HCT116 (cell line): ENCODE measurements around the gene DNAJC1. TPM values are rescaled to one million over a fixed set of nuclear protein-coding genes. Genes with fewer than 3 reads are reported as not detected.

Experiments used
- ATAC-seq: fragments of 200-7000 bp; cut with Tn5 transposase; 2 replicates; pipeline ENCODE4 v1.9.1; 2020; ENCODE audit warnings: mild to moderate bottlenecking, moderate library complexity
- BruUV-seq: library from RNA; stranded (reverse); fragments of 400-500 nt; replicated peaks from 2 replicates; lab custom pipeline; 2021; lab: Mats Ljungman, UMichigan
- CTCF ChIA-PET: fragments of 300-600 bp; sonication (Branson Sonifier 250); formaldehyde crosslinking; loops from one replicate; lab custom pipeline; 2021; ENCODE audit warnings: antibody characterized with exemption; lab: Charles Lee
- POLR2A ChIA-PET: fragments of 300-600, 350-600 bp; sonication (Branson Sonifier 250); formaldehyde crosslinking; loops from one replicate; lab custom pipeline; 2021; ENCODE audit warnings: antibody characterized with exemption; lab: Charles Lee
- RAD21 ChIA-PET, 2 experiments: fragments of 300-600 bp; sonication (Branson Sonifier 250); formaldehyde crosslinking; loops; one replicate each; lab custom pipeline; 2023; ENCODE audit warnings: low total read pairs in 2 of 2; ENCODE audit not compliant: uncharacterized antibody in 2 of 2, unreplicated experiment in 2 of 2, low non-redundant PET in 1 of 2; lab: Charles Lee
- DNase-seq: peaks from one replicate; pipeline ENCODE4 v3.0.0-alpha.2; 2010; ENCODE audit warnings: low read depth, low spot score
- H2AFZ ChIP-seq: fragments of 200-600 bp; shearing (Covaris generic), sonication (generic); 2 replicates; pipeline ENCODE4 v1.6.1; 2017; ENCODE audit warnings: low read depth, mixed run types, mixed read lengths, antibody characterized with exemption, low read length; ENCODE audit not compliant: poor library complexity, severe bottlenecking
- H3K27ac ChIP-seq: 2 replicates; pipeline ENCODE4 v1.5.1; 2012; ENCODE audit warnings: low read depth, low read length
- H3K27me3 ChIP-seq: fragments of 200-600 bp; sonication (generic); 2 replicates; pipeline ENCODE4 v1.6.1; 2016; ENCODE audit warnings: mixed run types, low read length, mixed read lengths; ENCODE audit not compliant: insufficient read depth
- H3K36me3 ChIP-seq, 2 experiments: fragments of 200-500 bp in 1 of 2; fragments of 200-600 bp in 1 of 2; sonication (Bioruptor generic) in 1 of 2; sonication (generic) in 1 of 2; 2 replicates each; pipeline versions ENCODE4 v1.5.1 to v1.6.1; 2014 to 2016; ENCODE audit warnings: low read length in 2 of 2, inconsistent platforms in 1 of 2, mixed read lengths in 1 of 2, mixed run types in 1 of 2; ENCODE audit not compliant: insufficient read depth in 2 of 2, control insufficient read depth in 1 of 2
- H3K4me1 ChIP-seq, 2 experiments: fragments of 200-600 bp in 1 of 2; sonication (generic) in 1 of 2; 2 replicates each; pipeline versions ENCODE4 v1.5.1 to v1.6.1; 2012 to 2017; ENCODE audit warnings: low read length in 2 of 2, inconsistent platforms in 1 of 2, mild to moderate bottlenecking in 1 of 2, mixed read lengths in 1 of 2, mixed run types in 1 of 2, moderate library complexity in 1 of 2; ENCODE audit not compliant: insufficient read depth in 2 of 2, control insufficient read depth in 1 of 2
- H3K4me2 ChIP-seq: fragments of 200-600 bp; sonication (generic); 2 replicates; pipeline ENCODE4 v1.6.1; 2017; ENCODE audit warnings: mixed run types, low read length, mixed read lengths
- H3K4me3 ChIP-seq, 2 experiments: fragments of 200-600 bp in 1 of 2; sonication (generic) in 1 of 2; replicated peaks in 1 of 2; 2 replicates each; pipeline ENCODE4 v1.5.1; 2011 to 2016; ENCODE audit warnings: low read length in 2 of 2, control low read depth in 1 of 2, low read depth in 1 of 2, mild to moderate bottlenecking in 1 of 2, mixed read lengths in 1 of 2, mixed run types in 1 of 2
- H3K79me2 ChIP-seq: fragments of 200-600 bp; sonication (generic); 2 replicates; pipeline ENCODE4 v1.6.1; 2017; ENCODE audit warnings: mild to moderate bottlenecking, mixed run types, low read length, moderate library complexity, mixed read lengths; ENCODE audit not compliant: insufficient read depth
- H3K9ac ChIP-seq: fragments of 200-600 bp; sonication (generic); 2 replicates; pipeline ENCODE4 v1.6.1; 2016; ENCODE audit warnings: low read length, mixed read lengths
- H3K9me2 ChIP-seq: fragments of 200-600 bp; sonication (generic), shearing (Covaris generic); 2 replicates; pipeline ENCODE4 v1.6.1; 2017; ENCODE audit warnings: mixed run types, mild to moderate bottlenecking, moderate library complexity; ENCODE audit not compliant: insufficient read depth
- H3K9me3 ChIP-seq, 2 experiments: fragments of 200-500 bp in 1 of 2; fragments of 200-600 bp in 1 of 2; sonication (Bioruptor generic) in 1 of 2; sonication (generic) in 1 of 2; 2 replicates each; pipeline ENCODE4 v1.6.1; 2014 to 2017; ENCODE audit warnings: low read length in 2 of 2, mixed read lengths in 2 of 2, inconsistent platforms in 1 of 2, low read depth in 1 of 2, mild to moderate bottlenecking in 1 of 2, mixed run types in 1 of 2, moderate library complexity in 1 of 2; ENCODE audit not compliant: control insufficient read depth in 1 of 2, insufficient read depth in 1 of 2
- H4K20me1 ChIP-seq: fragments of 200-600 bp; sonication (generic), shearing (Covaris generic); 2 replicates; pipeline ENCODE4 v1.6.1; 2017; ENCODE audit warnings: mixed run types, mild to moderate bottlenecking, moderate library complexity; ENCODE audit not compliant: insufficient read depth
- CBX3 ChIP-seq: IDR thresholded peaks from 2 replicates; pipeline ENCODE4 v1.6.1; 2012; ENCODE audit warnings: low read depth
- CEBPB ChIP-seq: IDR thresholded peaks from 2 replicates; pipeline ENCODE4 v1.6.1; 2012; ENCODE audit warnings: low read depth
- EGR1 ChIP-seq: IDR thresholded peaks from 2 replicates; pipeline ENCODE4 v1.6.1; 2012; ENCODE audit warnings: low read depth
- EZH2 ChIP-seq: fragments of 200-600 bp; sonication (generic); IDR thresholded peaks from 2 replicates; pipeline ENCODE4 v1.6.1; 2017; ENCODE audit warnings: antibody characterized with exemption, mixed run types
- EZH2phosphoT487 ChIP-seq: fragments of 200-600 bp; IDR thresholded peaks from 2 replicates; pipeline ENCODE4 v1.6.1; 2018; ENCODE audit warnings: antibody characterized with exemption, borderline replicate concordance
- JUND ChIP-seq: IDR thresholded peaks from 2 replicates; pipeline ENCODE4 v1.6.1; 2012
- POLR2A ChIP-seq: IDR thresholded peaks from 2 replicates; pipeline ENCODE4 v1.7.0; 2011; ENCODE audit warnings: borderline replicate concordance; ENCODE audit not compliant: insufficient read depth, insufficient read length; ENCODE audit errors: extremely low read depth
- POLR2AphosphoS5 ChIP-seq: IDR thresholded peaks from 2 replicates; pipeline ENCODE4 v1.6.1; 2011; ENCODE audit warnings: mild to moderate bottlenecking, low read depth, low read length, moderate library complexity
- RAD21 ChIP-seq: IDR thresholded peaks from 2 replicates; pipeline ENCODE4 v1.6.1; 2012; ENCODE audit warnings: low read depth, mild to moderate bottlenecking
- SP1 ChIP-seq: IDR thresholded peaks from 2 replicates; pipeline ENCODE4 v1.6.1; 2012; ENCODE audit warnings: low read depth
- SRF ChIP-seq: IDR thresholded peaks from 2 replicates; pipeline ENCODE4 v1.6.1; 2012; ENCODE audit warnings: low read depth
- TCF7L2 ChIP-seq: IDR thresholded peaks from 2 replicates; pipeline ENCODE4 v1.7.0; 2011; ENCODE audit warnings: borderline replicate concordance, inconsistent platforms; ENCODE audit not compliant: insufficient read depth, insufficient read length; ENCODE audit errors: extremely low read depth
- YY1 ChIP-seq: IDR thresholded peaks from 2 replicates; pipeline ENCODE4 v1.6.1; 2011; ENCODE audit warnings: low read length, low read depth, moderate library complexity, mild to moderate bottlenecking; ENCODE audit not compliant: insufficient replicate concordance; ENCODE audit errors: extremely low read depth
- ZFX ChIP-seq: fragments of 450-650 bp; IDR thresholded peaks from 2 replicates; pipeline ENCODE4 v1.6.1; 2017
- ZNF274 ChIP-seq: fragments of 200-500 bp; sonication (Bioruptor generic); IDR thresholded peaks from 2 replicates; pipeline ENCODE4 v1.6.1; 2014; ENCODE audit warnings: mild to moderate bottlenecking, low read depth, low read length, inconsistent platforms
- intact Hi-C: fragments of 100-400 bp; cut with micrococcal nuclease; formaldehyde crosslinking; loops from 2 replicates; pipeline ENCODE4 v1.10.0; 2022
- total RNA-seq: library from RNA; stranded (reverse); gene quantifications from one replicate; pipeline ENCODE4 v1.2.1, GENCODE V29; 2021; ENCODE audit not compliant: unreplicated experiment
- TF ChIP-seq, protein P1 (sequence below): IDR thresholded peaks from 2 replicates; pipeline ENCODE4 v1.6.1; 2011; ENCODE audit warnings: mild to moderate bottlenecking, low read length, moderate library complexity; ENCODE audit not compliant: insufficient replicate concordance; ENCODE audit errors: extremely low read depth
- TF ChIP-seq, protein P2 (sequence below): IDR thresholded peaks from 2 replicates; pipeline ENCODE4 v1.6.1; 2012; ENCODE audit warnings: low read depth
- TF ChIP-seq, protein P3 (sequence below), 3 experiments: fragments of 200-600 bp in 1 of 3; sonication (generic) in 1 of 3; IDR thresholded peaks in 2 of 3; conservative IDR thresholded peaks in 1 of 3; 2 replicates each; pipeline ENCODE4 v1.5.1; 2012 to 2017; ENCODE audit warnings: low read depth in 2 of 3, low read length in 2 of 3, antibody characterized with exemption in 1 of 3, borderline replicate concordance in 1 of 3, control low read depth in 1 of 3, mild to moderate bottlenecking in 1 of 3, mixed read lengths in 1 of 3, mixed run types in 1 of 3, moderate library complexity in 1 of 3; ENCODE audit not compliant: insufficient read depth in 1 of 3

The DNAJC1 gene
- total RNA-seq, 1 experiment from 2014 or later, result 17.9 TPM

DNA sequence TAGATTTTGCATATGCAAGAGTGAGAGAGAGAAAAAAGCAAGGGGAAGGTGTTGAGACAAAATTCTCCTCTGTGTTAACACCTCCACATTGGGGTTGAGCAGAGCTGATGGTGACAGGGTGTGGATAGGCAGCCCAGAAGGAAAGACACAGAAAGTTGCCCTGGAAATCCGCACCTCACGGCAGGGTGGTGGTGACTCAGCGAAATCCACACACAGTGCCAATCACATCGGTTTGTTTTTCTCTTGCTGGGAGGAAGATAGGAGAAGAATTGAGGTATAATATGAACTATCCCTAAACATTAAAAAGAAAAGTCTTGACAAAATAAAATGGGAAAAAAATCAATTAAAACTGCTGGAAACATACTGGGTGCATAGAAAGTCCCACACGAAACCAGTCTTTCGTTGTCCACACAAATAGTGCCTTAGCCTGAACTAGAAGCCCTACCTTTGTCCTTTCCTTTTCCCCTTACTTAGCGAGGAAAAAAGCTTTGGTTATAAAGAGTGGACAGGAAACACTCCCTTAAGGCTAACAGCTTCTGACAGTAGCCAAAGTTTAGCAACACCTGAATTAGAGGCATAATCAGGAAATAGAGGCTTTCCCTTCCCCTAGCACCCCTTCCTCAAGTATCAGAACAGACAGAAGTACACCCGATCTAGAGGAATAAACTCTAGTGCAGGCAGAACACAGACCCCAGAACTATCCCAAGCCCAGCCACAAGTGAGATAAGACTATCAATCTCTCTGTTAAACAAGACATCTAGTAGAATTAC lies 39.2 kb upstream of the DNAJC1 start:
- RAD21 ChIA-PET, result no interaction called here
- no peaks in the 10 kb centered on the region for H3K27me3 ChIP-seq
- H2AFZ ChIP-seq, result peak overlapping the region; percentile 96
- ATAC-seq, result peak; percentile 87
- CTCF ChIA-PET, result no interaction called here
- peak overlapping the region; percentile 44 for H3K27ac ChIP-seq
- peaks cover 0 to 19% of the 10 kb centered on the region in 2 experiments; a peak in 3 of 4 replicates for H3K4me1 ChIP-seq
- intact Hi-C loops, result no loop called here
- no peaks in the 10 kb centered on the region for H3K36me3 ChIP-seq
- H3K4me3 ChIP-seq, result peak overlapping the region; percentile 37 to 54
- no peaks in the 10 kb centered on the region for H3K9me3 ChIP-seq
- H3K9me2 ChIP-seq, result no peaks in the 10 kb centered on the region
- BruUV-seq, result no TSS peak
- TF ChIP-seq TCF7L2 (no peak), RAD21 (peak; percentile 4; the same call in 1 of the 2 replicates), CEBPB (no peak), SP1 (0 out of 2 replicates have a peak, but pooled peaks have one; percentile 11), EGR1 (no peak), ZFX (no peak), JUND (0 out of 2 replicates have a peak, but pooled peaks have one; percentile 33), POLR2A (no peak), EZH2 (no peak), ZNF274 (no peak), POLR2AphosphoS5 (no peak), SRF (no peak), EZH2phosphoT487 (no peak), YY1 (no peak), CBX3 (peak; percentile 37; the same call in 1 of the 2 replicates)
- TF ChIP-seq, protein P1, sequence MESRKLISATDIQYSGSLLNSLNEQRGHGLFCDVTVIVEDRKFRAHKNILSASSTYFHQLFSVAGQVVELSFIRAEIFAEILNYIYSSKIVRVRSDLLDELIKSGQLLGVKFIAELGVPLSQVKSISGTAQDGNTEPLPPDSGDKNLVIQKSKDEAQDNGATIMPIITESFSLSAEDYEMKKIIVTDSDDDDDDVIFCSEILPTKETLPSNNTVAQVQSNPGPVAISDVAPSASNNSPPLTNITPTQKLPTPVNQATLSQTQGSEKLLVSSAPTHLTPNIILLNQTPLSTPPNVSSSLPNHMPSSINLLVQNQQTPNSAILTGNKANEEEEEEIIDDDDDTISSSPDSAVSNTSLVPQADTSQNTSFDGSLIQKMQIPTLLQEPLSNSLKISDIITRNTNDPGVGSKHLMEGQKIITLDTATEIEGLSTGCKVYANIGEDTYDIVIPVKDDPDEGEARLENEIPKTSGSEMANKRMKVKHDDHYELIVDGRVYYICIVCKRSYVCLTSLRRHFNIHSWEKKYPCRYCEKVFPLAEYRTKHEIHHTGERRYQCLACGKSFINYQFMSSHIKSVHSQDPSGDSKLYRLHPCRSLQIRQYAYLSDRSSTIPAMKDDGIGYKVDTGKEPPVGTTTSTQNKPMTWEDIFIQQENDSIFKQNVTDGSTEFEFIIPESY, result no peak
- TF ChIP-seq, protein P2, sequence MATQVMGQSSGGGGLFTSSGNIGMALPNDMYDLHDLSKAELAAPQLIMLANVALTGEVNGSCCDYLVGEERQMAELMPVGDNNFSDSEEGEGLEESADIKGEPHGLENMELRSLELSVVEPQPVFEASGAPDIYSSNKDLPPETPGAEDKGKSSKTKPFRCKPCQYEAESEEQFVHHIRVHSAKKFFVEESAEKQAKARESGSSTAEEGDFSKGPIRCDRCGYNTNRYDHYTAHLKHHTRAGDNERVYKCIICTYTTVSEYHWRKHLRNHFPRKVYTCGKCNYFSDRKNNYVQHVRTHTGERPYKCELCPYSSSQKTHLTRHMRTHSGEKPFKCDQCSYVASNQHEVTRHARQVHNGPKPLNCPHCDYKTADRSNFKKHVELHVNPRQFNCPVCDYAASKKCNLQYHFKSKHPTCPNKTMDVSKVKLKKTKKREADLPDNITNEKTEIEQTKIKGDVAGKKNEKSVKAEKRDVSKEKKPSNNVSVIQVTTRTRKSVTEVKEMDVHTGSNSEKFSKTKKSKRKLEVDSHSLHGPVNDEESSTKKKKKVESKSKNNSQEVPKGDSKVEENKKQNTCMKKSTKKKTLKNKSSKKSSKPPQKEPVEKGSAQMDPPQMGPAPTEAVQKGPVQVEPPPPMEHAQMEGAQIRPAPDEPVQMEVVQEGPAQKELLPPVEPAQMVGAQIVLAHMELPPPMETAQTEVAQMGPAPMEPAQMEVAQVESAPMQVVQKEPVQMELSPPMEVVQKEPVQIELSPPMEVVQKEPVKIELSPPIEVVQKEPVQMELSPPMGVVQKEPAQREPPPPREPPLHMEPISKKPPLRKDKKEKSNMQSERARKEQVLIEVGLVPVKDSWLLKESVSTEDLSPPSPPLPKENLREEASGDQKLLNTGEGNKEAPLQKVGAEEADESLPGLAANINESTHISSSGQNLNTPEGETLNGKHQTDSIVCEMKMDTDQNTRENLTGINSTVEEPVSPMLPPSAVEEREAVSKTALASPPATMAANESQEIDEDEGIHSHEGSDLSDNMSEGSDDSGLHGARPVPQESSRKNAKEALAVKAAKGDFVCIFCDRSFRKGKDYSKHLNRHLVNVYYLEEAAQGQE, result no peak
- TF ChIP-seq, protein P3, sequence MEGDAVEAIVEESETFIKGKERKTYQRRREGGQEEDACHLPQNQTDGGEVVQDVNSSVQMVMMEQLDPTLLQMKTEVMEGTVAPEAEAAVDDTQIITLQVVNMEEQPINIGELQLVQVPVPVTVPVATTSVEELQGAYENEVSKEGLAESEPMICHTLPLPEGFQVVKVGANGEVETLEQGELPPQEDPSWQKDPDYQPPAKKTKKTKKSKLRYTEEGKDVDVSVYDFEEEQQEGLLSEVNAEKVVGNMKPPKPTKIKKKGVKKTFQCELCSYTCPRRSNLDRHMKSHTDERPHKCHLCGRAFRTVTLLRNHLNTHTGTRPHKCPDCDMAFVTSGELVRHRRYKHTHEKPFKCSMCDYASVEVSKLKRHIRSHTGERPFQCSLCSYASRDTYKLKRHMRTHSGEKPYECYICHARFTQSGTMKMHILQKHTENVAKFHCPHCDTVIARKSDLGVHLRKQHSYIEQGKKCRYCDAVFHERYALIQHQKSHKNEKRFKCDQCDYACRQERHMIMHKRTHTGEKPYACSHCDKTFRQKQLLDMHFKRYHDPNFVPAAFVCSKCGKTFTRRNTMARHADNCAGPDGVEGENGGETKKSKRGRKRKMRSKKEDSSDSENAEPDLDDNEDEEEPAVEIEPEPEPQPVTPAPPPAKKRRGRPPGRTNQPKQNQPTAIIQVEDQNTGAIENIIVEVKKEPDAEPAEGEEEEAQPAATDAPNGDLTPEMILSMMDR (IDR thresholded peaks at IDR 0.05 in 2 of 3, conservative IDR thresholded peaks at IDR 0.05 in 1 of 3; ENCODE audit: borderline replicate concordance in 1 of 3, insufficient read depth in 1 of 3, low read depth in 2 of 3, low read length in 2 of 3), result no peak
- POLR2A ChIA-PET, result no interaction called here
- no peaks in the 10 kb centered on the region for H4K20me1 ChIP-seq
- peak overlapping the region; percentile 44 for H3K9ac ChIP-seq
- peak; percentile 33 for DNase-seq
- peak overlapping the region; percentile 73 for H3K4me2 ChIP-seq
- H3K79me2 ChIP-seq, result no peaks in the 10 kb centered on the region
